ENCODE measurements around the gene MUC13.

GRCh38 chr3:124926426-124927101, 8.0 kb downstream of the MUC13 start:
- TF ChIP-seq MAX (IDR thresholded peaks at IDR 0.05) (no peak), TCF12 (IDR thresholded peaks at IDR 0.05; ENCODE audit: low read depth) (no peak), TAF1 (IDR thresholded peaks at IDR 0.05; ENCODE audit: low read depth) (no peak), EP300 (IDR thresholded peaks at IDR 0.05; ENCODE audit: borderline replicate concordance) (no peak), CREB1 (IDR thresholded peaks at IDR 0.05; ENCODE audit: low read depth) (no peak), RAD21 (IDR thresholded peaks at IDR 0.05; ENCODE audit: low read depth) (no peak)

Measured in Ishikawa (cell line).